ENCODE measurements around the gene OTOP3.

- no peak for TF ChIP-seq CTCF (IDR thresholded peaks at IDR 0.05)
- no peak for TF ChIP-seq POLR2A (IDR thresholded peaks at IDR 0.05)
- TF ChIP-seq EP300 (IDR thresholded peaks at IDR 0.05) = no peak
- TF ChIP-seq POLR2AphosphoS5 (IDR thresholded peaks at IDR 0.05) = no peak
Observed at GRCh38 chr17:74892013-74892841, 43.5 kb upstream of the OTOP3 start.
